ENCODE data around the gene PIP4K2A.
"Not testable (repeated sequence)": the region's sequence is repeated elsewhere in the genome, so short reads cannot be mapped to it uniquely, and the experiment has no call there.

PIP4K2A gene

GRCh38 chr10:22720667-22721066 is 6.3 kb upstream of the PIP4K2A start:
- H3K9ac ChIP-seq (ENCODE audit: low read depth in 1 of 2, low read length in 2 of 2) = no peak overlapping the region
- no peak overlapping the region for H3K27ac ChIP-seq (ENCODE audit: low read depth, low read length)

DNA sequence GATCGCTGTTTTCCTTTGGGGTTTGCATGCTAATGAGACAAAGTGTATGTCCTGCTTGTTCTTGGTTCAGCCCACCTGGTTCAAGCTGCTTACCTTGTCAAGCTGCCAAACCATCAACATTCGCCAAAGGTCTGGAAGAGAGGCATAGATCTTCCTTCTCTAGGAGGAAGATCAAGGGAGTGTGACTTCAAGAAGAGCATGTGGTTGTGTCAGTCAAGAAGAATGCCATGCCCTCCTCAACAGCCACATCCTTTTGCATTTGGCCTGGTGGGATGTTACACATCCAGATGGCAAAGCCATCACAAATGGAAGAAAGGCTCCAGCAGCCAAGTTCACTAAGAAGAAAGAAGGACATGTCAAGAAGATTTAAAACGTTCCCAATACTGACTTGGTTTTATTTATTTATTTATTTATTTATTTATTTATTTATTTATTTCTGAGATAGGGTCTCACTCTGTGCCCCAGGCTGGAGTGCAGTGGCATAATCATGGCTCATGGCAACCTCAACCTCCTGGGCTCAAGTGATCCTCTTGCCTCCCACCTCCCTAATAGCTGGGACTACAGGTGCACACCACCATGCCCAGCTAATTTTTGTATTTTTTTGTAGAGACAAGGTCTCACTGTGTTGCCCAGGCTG is 5.1 kb upstream of the PIP4K2A start:
- no peaks in the 10 kb centered on the region for H3K9me3 ChIP-seq (ENCODE audit: control insufficient read depth in 1 of 2, low read length in 2 of 2)
- H3K27me3 ChIP-seq (ENCODE audit: control insufficient read depth in 1 of 2, insufficient read depth in 2 of 2, low read length in 2 of 2) = peaks cover 0 to 2% of the 10 kb centered on the region in 2 donors
- no peaks in the 10 kb centered on the region for H3K36me3 ChIP-seq (ENCODE audit: control insufficient read depth in 1 of 2, insufficient read depth in 2 of 2, low read length in 2 of 2)
- H3K4me1 ChIP-seq (ENCODE audit: control insufficient read depth in 1 of 2, insufficient read depth in 2 of 2, low read length in 2 of 2) = peaks cover 4 to 6% of the 10 kb centered on the region in 2 donors
- H3K27ac ChIP-seq (ENCODE audit: low read depth, low read length) = no peak overlapping the region
- H3K9ac ChIP-seq (ENCODE audit: low read depth in 1 of 2, low read length in 2 of 2) = no peak overlapping the region
- H3K4me3 ChIP-seq (ENCODE audit: low read depth in 1 of 2, low read length in 2 of 2) = no peak overlapping the region

More at GRCh38 chr10:22720667-22721066, 6.3 kb upstream of the PIP4K2A start:
- Histone ChIP-seq H3K36me3 (ENCODE audit: control insufficient read depth in 1 of 2, insufficient read depth in 2 of 2, low read length in 2 of 2) (no peaks in the 10 kb centered on the region), H3K9me3 (ENCODE audit: control insufficient read depth in 1 of 2, low read length in 2 of 2) (no peaks in the 10 kb centered on the region), H3K4me1 (ENCODE audit: control insufficient read depth in 1 of 2, insufficient read depth in 2 of 2, low read length in 2 of 2) (peaks cover 0 to 4% of the 10 kb centered on the region in 2 donors), H3K27me3 (ENCODE audit: control insufficient read depth in 1 of 2, insufficient read depth in 2 of 2, low read length in 2 of 2) (peaks cover 0 to 2% of the 10 kb centered on the region in 2 donors), H3K4me3 (ENCODE audit: low read depth in 1 of 2, low read length in 2 of 2) (no peak overlapping the region)

GRCh38 chr10:22718659-22719058 is 4.3 kb upstream of the PIP4K2A start:
- H3K9ac ChIP-seq (ENCODE audit: low read depth in 1 of 2, low read length in 2 of 2); H3K9me3 ChIP-seq (ENCODE audit: control insufficient read depth in 1 of 2, low read length in 2 of 2); H3K4me3 ChIP-seq (ENCODE audit: low read depth in 1 of 2, low read length in 2 of 2); H3K4me1 ChIP-seq (ENCODE audit: control insufficient read depth in 1 of 2, insufficient read depth in 2 of 2, low read length in 2 of 2); H3K27ac ChIP-seq (ENCODE audit: low read depth, low read length); H3K36me3 ChIP-seq (ENCODE audit: control insufficient read depth in 1 of 2, insufficient read depth in 2 of 2, low read length in 2 of 2); H3K27me3 ChIP-seq (ENCODE audit: control insufficient read depth in 1 of 2, insufficient read depth in 2 of 2, low read length in 2 of 2): not testable (repeated sequence)

DNA sequence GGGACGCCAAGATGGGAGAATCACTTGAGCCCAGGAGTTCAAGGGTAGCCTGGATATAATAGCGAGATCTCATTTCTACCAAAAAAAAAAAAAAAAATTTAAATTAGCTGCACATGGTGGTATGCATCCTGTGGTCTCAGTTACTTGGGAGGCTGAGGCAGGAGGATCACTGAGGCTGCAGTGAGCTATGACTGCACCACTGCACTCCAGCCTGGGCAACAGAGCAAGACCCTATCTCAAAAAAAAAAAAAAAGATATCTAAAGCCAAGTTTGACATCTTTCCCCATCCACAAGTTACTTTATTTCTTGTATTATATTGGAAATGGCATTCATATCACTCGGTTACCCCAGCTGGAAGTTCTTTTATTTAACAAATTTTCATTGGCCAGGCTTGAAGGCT is 3.4 kb upstream of the PIP4K2A start:
- Histone ChIP-seq H3K4me1 (ENCODE audit: control insufficient read depth in 1 of 2, insufficient read depth in 2 of 2, low read length in 2 of 2) (peaks cover 0 to 10% of the 10 kb centered on the region in 2 donors), H3K27me3 (ENCODE audit: control insufficient read depth in 1 of 2, insufficient read depth in 2 of 2, low read length in 2 of 2) (peaks cover 0 to 2% of the 10 kb centered on the region in 2 donors), H3K36me3 (ENCODE audit: control insufficient read depth in 1 of 2, insufficient read depth in 2 of 2, low read length in 2 of 2) (no peaks in the 10 kb centered on the region), H3K27ac (ENCODE audit: low read depth, low read length) (no peak overlapping the region), H3K9me3 (ENCODE audit: control insufficient read depth in 1 of 2, low read length in 2 of 2) (no peaks in the 10 kb centered on the region), H3K9ac (ENCODE audit: low read depth in 1 of 2, low read length in 2 of 2) (no peak overlapping the region), H3K4me3 (ENCODE audit: low read depth in 1 of 2, low read length in 2 of 2) (no peak overlapping the region)

GRCh38 chr10:22716943-22717342 is 2.6 kb upstream of the PIP4K2A start:
- H3K9ac ChIP-seq (ENCODE audit: low read depth in 1 of 2, low read length in 2 of 2) = no peak overlapping the region
- H3K9me3 ChIP-seq (ENCODE audit: control insufficient read depth in 1 of 2, low read length in 2 of 2) = no peaks in the 10 kb centered on the region
- no peak overlapping the region for H3K4me3 ChIP-seq (ENCODE audit: low read depth in 1 of 2, low read length in 2 of 2)
- H3K4me1 ChIP-seq (ENCODE audit: control insufficient read depth in 1 of 2, insufficient read depth in 2 of 2, low read length in 2 of 2) = peaks cover 0 to 12% of the 10 kb centered on the region in 2 donors
- H3K27ac ChIP-seq (ENCODE audit: low read depth, low read length) = no peak overlapping the region
- peaks cover 0 to 2% of the 10 kb centered on the region in 2 donors for H3K27me3 ChIP-seq (ENCODE audit: control insufficient read depth in 1 of 2, insufficient read depth in 2 of 2, low read length in 2 of 2)
- H3K36me3 ChIP-seq (ENCODE audit: control insufficient read depth in 1 of 2, insufficient read depth in 2 of 2, low read length in 2 of 2) = no peaks in the 10 kb centered on the region

DNA sequence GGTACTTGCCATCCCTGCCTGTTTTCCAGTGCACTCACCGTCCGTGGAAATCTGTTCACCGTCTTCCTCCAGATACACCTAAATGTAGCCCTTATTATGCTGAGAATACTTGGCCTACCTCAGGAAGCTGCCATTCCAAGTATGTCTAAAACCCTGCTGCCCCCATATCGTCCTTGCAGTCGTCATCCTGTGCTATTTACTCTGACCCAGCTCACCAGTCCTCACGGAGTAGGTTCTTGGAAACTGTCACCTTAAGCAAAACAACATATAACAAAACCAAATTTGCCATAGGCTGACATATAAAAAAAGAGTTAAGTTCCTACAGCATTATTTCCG is 880 bp upstream of the PIP4K2A start:
- Histone ChIP-seq H3K27ac (ENCODE audit: low read depth, low read length) (no peak overlapping the region), H3K9ac (ENCODE audit: low read depth in 1 of 2, low read length in 2 of 2) (no peak overlapping the region), H3K4me1 (ENCODE audit: control insufficient read depth in 1 of 2, insufficient read depth in 2 of 2, low read length in 2 of 2) (peaks cover 0 to 12% of the 10 kb centered on the region in 2 donors), H3K36me3 (ENCODE audit: control insufficient read depth in 1 of 2, insufficient read depth in 2 of 2, low read length in 2 of 2) (no peaks in the 10 kb centered on the region), H3K9me3 (ENCODE audit: control insufficient read depth in 1 of 2, low read length in 2 of 2) (no peaks in the 10 kb centered on the region), H3K4me3 (ENCODE audit: low read depth in 1 of 2, low read length in 2 of 2) (peak overlapping the region; percentile 74 to 76), H3K27me3 (ENCODE audit: control insufficient read depth in 1 of 2, insufficient read depth in 2 of 2, low read length in 2 of 2) (peaks cover 0 to 2% of the 10 kb centered on the region in 2 donors)

DNA sequence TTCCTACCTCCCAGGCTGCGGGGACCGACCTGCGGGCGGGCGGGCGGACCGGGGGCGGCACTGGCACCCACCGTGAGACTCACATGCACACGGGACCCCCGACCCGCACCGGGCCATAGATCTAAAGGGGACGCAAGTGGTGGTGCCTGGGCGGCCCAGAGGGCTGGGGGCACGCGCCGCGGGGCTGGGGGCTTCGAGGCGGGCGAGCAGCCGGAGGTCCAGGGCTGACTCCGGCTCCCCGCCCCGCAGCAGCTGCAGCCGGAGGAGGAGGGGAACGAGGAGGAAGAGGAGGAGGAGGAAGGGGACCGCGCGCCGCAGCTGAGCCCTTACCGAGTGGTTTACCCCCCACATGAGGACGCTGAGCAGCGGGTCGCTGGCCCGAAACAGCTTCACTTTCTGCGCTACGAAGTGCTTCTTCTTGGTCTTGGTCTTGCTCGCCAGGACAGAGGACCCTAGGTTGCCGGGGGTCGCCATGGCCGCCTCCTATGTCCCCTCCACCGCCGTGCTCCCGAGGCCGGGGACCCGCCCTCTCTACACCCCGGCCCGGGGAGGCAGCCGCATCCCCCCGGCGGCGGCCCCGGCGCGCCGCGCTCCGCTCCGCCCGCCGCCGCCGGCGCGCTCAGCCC is 412 bp downstream of the PIP4K2A start:
- Histone ChIP-seq H3K36me3 (ENCODE audit: control insufficient read depth in 1 of 2, insufficient read depth in 2 of 2, low read length in 2 of 2) (no peaks in the 10 kb centered on the region), H3K4me3 (ENCODE audit: low read depth in 1 of 2, low read length in 2 of 2) (peak overlapping the region; percentile 91 to 94), H3K27me3 (ENCODE audit: control insufficient read depth in 1 of 2, insufficient read depth in 2 of 2, low read length in 2 of 2) (peaks cover 0 to 2% of the 10 kb centered on the region in 2 donors), H3K9me3 (ENCODE audit: control insufficient read depth in 1 of 2, low read length in 2 of 2) (no peaks in the 10 kb centered on the region), H3K9ac (ENCODE audit: low read depth in 1 of 2, low read length in 2 of 2) (peak overlapping the region; percentile 71 to 82), H3K27ac (ENCODE audit: low read depth, low read length) (peak overlapping the region; percentile 66), H3K4me1 (ENCODE audit: control insufficient read depth in 1 of 2, insufficient read depth in 2 of 2, low read length in 2 of 2) (peaks cover 0 to 12% of the 10 kb centered on the region in 2 donors)

DNA sequence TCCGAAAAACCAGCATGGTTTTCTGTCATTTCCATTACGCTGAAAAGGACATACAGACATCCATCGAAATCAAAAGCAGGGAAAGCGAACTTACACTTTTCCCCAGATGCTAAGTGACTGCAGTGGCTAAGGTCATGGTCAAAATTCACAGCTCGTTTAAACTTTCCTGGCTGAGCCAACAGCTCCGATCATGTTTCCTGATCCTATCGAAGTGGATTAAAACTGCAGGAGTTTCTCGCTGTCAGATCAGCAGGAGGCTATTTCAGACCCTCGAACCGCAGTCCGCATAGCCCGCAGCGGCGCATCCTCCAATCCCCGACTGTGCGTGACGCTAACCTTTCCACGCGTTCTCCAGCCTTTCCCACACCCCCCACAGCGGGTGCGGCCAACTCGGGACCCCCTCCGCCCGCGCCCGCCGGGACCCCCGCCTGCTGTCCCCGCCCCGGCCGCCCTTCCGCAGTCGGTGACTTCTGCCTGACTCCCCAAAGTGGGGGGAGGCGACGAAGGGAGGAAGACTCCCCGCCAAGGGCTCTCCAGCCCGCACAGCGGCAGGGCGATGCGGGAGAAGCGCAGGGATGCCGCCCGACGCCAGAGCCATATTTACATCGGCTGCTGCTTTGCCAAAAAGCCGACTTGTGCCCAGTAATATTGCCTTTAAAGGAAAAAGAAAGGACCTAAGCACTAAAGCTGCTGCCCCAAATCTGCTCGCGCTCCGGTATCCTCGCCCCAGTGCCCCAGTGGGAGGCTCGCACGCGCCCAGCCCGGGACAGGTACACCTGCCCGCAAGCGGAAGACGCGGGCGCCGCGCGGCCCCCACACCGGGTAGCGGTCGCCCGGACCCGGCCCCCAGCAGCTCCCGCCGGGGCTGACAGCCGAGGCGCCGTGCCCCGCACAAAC is 1.2 kb downstream of the PIP4K2A start:
- Histone ChIP-seq H3K9ac (ENCODE audit: low read depth in 1 of 2, low read length in 2 of 2) (peak overlapping the region; percentile 71 to 82), H3K9me3 (ENCODE audit: control insufficient read depth in 1 of 2, low read length in 2 of 2) (no peaks in the 10 kb centered on the region), H3K4me3 (ENCODE audit: low read depth in 1 of 2, low read length in 2 of 2) (peak overlapping the region; percentile 91 to 94), H3K27ac (ENCODE audit: low read depth, low read length) (peak overlapping the region; percentile 66), H3K4me1 (ENCODE audit: control insufficient read depth in 1 of 2, insufficient read depth in 2 of 2, low read length in 2 of 2) (peaks cover 0 to 12% of the 10 kb centered on the region in 2 donors), H3K36me3 (ENCODE audit: control insufficient read depth in 1 of 2, insufficient read depth in 2 of 2, low read length in 2 of 2) (no peaks in the 10 kb centered on the region), H3K27me3 (ENCODE audit: control insufficient read depth in 1 of 2, insufficient read depth in 2 of 2, low read length in 2 of 2) (peaks cover 0 to 2% of the 10 kb centered on the region in 2 donors)

GRCh38 chr10:22712211-22712955 is 2.0 kb downstream of the PIP4K2A start:
- H3K27ac ChIP-seq (ENCODE audit: low read depth, low read length) = no peak overlapping the region
- no peaks in the 10 kb centered on the region for H3K36me3 ChIP-seq (ENCODE audit: control insufficient read depth in 1 of 2, insufficient read depth in 2 of 2, low read length in 2 of 2)
- H3K9ac ChIP-seq (ENCODE audit: low read depth in 1 of 2, low read length in 2 of 2) = peak overlapping the region; percentile 71 to 82

More at GRCh38 chr10:22712211-22712955, 2.0 kb downstream of the PIP4K2A start:
- H3K4me1 ChIP-seq (ENCODE audit: control insufficient read depth in 1 of 2, insufficient read depth in 2 of 2, low read length in 2 of 2) = peaks cover 0 to 12% of the 10 kb centered on the region in 2 donors
- peaks cover 0 to 2% of the 10 kb centered on the region in 2 donors for H3K27me3 ChIP-seq (ENCODE audit: control insufficient read depth in 1 of 2, insufficient read depth in 2 of 2, low read length in 2 of 2)
- H3K4me3 ChIP-seq (ENCODE audit: low read depth in 1 of 2, low read length in 2 of 2) = peak overlapping the region; percentile 91 to 94
- no peaks in the 10 kb centered on the region for H3K9me3 ChIP-seq (ENCODE audit: control insufficient read depth in 1 of 2, low read length in 2 of 2)
